HepG2 (cell line): ENCODE results near the gene MRPL34. TPM values are rescaled to one million over a fixed set of nuclear protein-coding genes. Genes with fewer than 3 reads are reported as not detected.
"Not testable (repeated sequence)": the region's sequence is repeated elsewhere in the genome, so short reads cannot be mapped to it uniquely, and the experiment has no call there.

Source experiments
- ATAC-seq: fragments of 200-7000 bp; cut with Tn5 transposase; 3 replicates; pipeline ENCODE4 v1.9.1; 2020; ENCODE audit warnings: mild to moderate bottlenecking, moderate library complexity
- BruUV-seq: library from RNA; stranded (reverse); fragments of 400-500 nt; replicated peaks from 2 replicates; lab custom pipeline; 2021; lab: Mats Ljungman, UMichigan
- CTCF ChIA-PET: fragments of 300-600 bp; formaldehyde crosslinking; extraction: SDS; loops from one replicate; lab custom pipeline; 2021; ENCODE audit warnings: low total read pairs, inconsistent platforms, low intra/inter-chr PET ratio; lab: Yijun Ruan, JAX
- POLR2A ChIA-PET: fragments of 350-600 bp; sonication (Branson Sonifier 250); formaldehyde crosslinking; loops from one replicate; lab custom pipeline; 2020; ENCODE audit warnings: antibody characterized with exemption, inconsistent platforms; lab: Yijun Ruan, JAX
- DNase-seq: peaks from one replicate; pipeline ENCODE4 v3.0.0-alpha.2; 2015; ENCODE audit warnings: low spot score
- FAIRE-seq: peaks from 3 replicates; lab custom pipeline; 2011; peaks lifted over from hg19 to GRCh38; lab: Jason Lieb, UNC
- H2AFZ ChIP-seq: one replicate; pipeline ENCODE4 v1.6.1; 2011; ENCODE audit warnings: low read length, inconsistent platforms
- H3K27ac ChIP-seq: fragments of 300-600 bp; 3 replicates; pipeline ENCODE4 v1.8.0; 2011; ENCODE audit warnings: mixed run types, mild to moderate bottlenecking, mixed read lengths, low read length, inconsistent platforms; ENCODE audit not compliant: insufficient read depth; ENCODE audit errors: extremely low read length
- H3K27me3 ChIP-seq, 2 experiments: fragments of 200-600 bp in 1 of 2; 2 replicates in 1 of 2; 3 replicates in 1 of 2; pipeline versions ENCODE4 v1.6.0 to v1.8.0; 2011; ENCODE audit warnings: low read length in 2 of 2, mild to moderate bottlenecking in 2 of 2, moderate library complexity in 2 of 2, inconsistent platforms in 1 of 2; ENCODE audit not compliant: insufficient read depth in 2 of 2, control insufficient read depth in 1 of 2
- H3K36me3 ChIP-seq, 2 experiments: fragments of 200-600 bp in 1 of 2; replicated peaks in 1 of 2; 2 replicates in 1 of 2; 3 replicates in 1 of 2; pipeline versions ENCODE4 v1.5.1 to v1.8.0; 2011; ENCODE audit warnings: low read length in 2 of 2, inconsistent platforms in 1 of 2; ENCODE audit not compliant: insufficient read depth in 2 of 2, control insufficient read depth in 1 of 2
- H3K4me1 ChIP-seq: 2 replicates; pipeline ENCODE4 v1.5.1; 2012; ENCODE audit warnings: low read length, inconsistent platforms; ENCODE audit not compliant: insufficient read depth
- H3K4me2 ChIP-seq: 2 replicates; pipeline ENCODE4 v1.6.0; 2011; ENCODE audit warnings: low read depth, low read length, inconsistent platforms
- H3K4me3 ChIP-seq, 3 experiments: fragments of 200-600 bp in 1 of 3; sonication (generic), shearing (Covaris generic) in 1 of 3; replicated peaks in 1 of 3; 2 replicates each; pipeline ENCODE4 v1.5.1; 2011 to 2016; ENCODE audit warnings: low read length in 3 of 3, inconsistent platforms in 2 of 3, low read depth in 2 of 3, mild to moderate bottlenecking in 2 of 3, control low read depth in 1 of 3, mixed read lengths in 1 of 3; ENCODE audit not compliant: insufficient read depth in 1 of 3
- H3K79me2 ChIP-seq: one replicate; pipeline ENCODE4 v1.6.1; 2011; ENCODE audit warnings: low read length, inconsistent platforms; ENCODE audit not compliant: insufficient read depth
- H3K9ac ChIP-seq: 2 replicates; pipeline ENCODE4 v1.6.0; 2011; ENCODE audit warnings: mild to moderate bottlenecking, low read depth, low read length, inconsistent platforms; ENCODE audit not compliant: insufficient read depth
- H3K9me3 ChIP-seq: 2 replicates; pipeline ENCODE4 v1.5.1; 2012; ENCODE audit warnings: mild to moderate bottlenecking, low read length
- H4K20me1 ChIP-seq: 2 replicates; pipeline ENCODE4 v1.6.0; 2011; ENCODE audit warnings: inconsistent platforms, mild to moderate bottlenecking, low read length, moderate library complexity; ENCODE audit not compliant: insufficient read depth
- ARID5B ChIP-seq: IDR thresholded peaks from 2 replicates; pipeline ENCODE4 v1.4.0; 2020; ENCODE audit warnings: mild to moderate bottlenecking, missing genetic modification reagents
- CEBPB ChIP-seq: IDR thresholded peaks from 2 replicates; pipeline ENCODE4 v1.6.1; 2011; ENCODE audit warnings: low read depth, low read length, improper control_type of control experiment, borderline replicate concordance
- TP53 ChIP-seq: sonication (generic); formaldehyde crosslinking; conservative IDR thresholded peaks from 2 replicates; pipeline ENCODE4 v1.4.0; 2020; ENCODE audit warnings: missing genetic modification reagents
- ZNF121 ChIP-seq: sonication (generic); formaldehyde crosslinking; IDR thresholded peaks from 2 replicates; pipeline ENCODE4 v1.5.0; 2020; ENCODE audit warnings: mild to moderate bottlenecking, missing genetic modification reagents
- WGBS: methylation state at CpG from one replicate; pipeline ENCODE4 v1.1.6; 2017; ENCODE audit warnings: low lambda C conversion rate; 5-methylcytosine and 5-hydroxymethylcytosine counted together
- in situ Hi-C: cut with HindIII; loops from 2 replicates; pipeline ENCODE4 v1.10.0; 2017; ENCODE audit warnings: low pct_unique_long_range_greater_than_20kb; ENCODE audit not compliant: extremely low pct_ligation_motif_present
- intact Hi-C: fragments of 100-400 bp; cut with micrococcal nuclease; formaldehyde crosslinking; loops from one replicate; pipeline ENCODE4 v1.10.0; 2022; ENCODE audit not compliant: unreplicated experiment
- polyA plus RNA-seq, 8 experiments: library from polyadenylated mRNA; depleted of rRNA in 3 of 8; stranded (reverse) in 7 of 8; unstranded in 1 of 8; fragments of >200 nt; fragmentation: Illumina TruSeq in 4 of 8; extraction: Trizol in 4 of 8; gene quantifications; 2 replicates each; pipeline versions ENCODE4 v1.2.1 to v1.2.3, GENCODE V29; 2011 to 2016; ENCODE audit warnings: low read depth in 4 of 8, missing spikeins in 1 of 8, mixed read lengths in 1 of 8; ENCODE audit not compliant: insufficient read depth in 1 of 8
- total RNA-seq, 5 experiments: library from RNA; depleted of rRNA; stranded (reverse); fragments of >200 nt; fragmentation: Illumina TruSeq; extraction: Trizol; gene quantifications; 2 replicates each; pipeline ENCODE4 v1.2.3, GENCODE V29; 2016; ENCODE audit warnings: low read depth in 1 of 5

MRPL34 gene
- total and polyA plus RNA-seq, 2 of the 13 experiments (the other 11 are each of a cell fraction or from before 2014, with no cell fraction given) = 74.0 to 77.3 TPM

- H3K79me2 ChIP-seq, CTCF ChIA-PET, H3K27ac ChIP-seq, H3K4me2 ChIP-seq, BruUV-seq, H4K20me1 ChIP-seq, FAIRE-seq, intact Hi-C loops, H2AFZ ChIP-seq, H3K9ac ChIP-seq, ATAC-seq, H3K9me3 ChIP-seq, in situ Hi-C loops, H3K4me3 ChIP-seq, DNase-seq, H3K4me1 ChIP-seq, H3K27me3 ChIP-seq: not testable (repeated sequence)
- peaks cover 17 to 47% of the 10 kb centered on the region in 2 experiments for H3K36me3 ChIP-seq
- TF ChIP-seq ZNF121 (CRISPR knock-in tag) = peak; percentile 55; the same call in 1 of the 2 replicates
- 96% methylated on average over 3 of the region's 3 CpGs for WGBS
- POLR2A ChIA-PET = interaction anchor here (0.8 kb wide), 1 partner anchor 59 kb away, joined by 3 read pairs; the partner anchor contains the start of gene USE1
Measured at GRCh38 chr19:17274892-17275291, 30.8 kb upstream of the MRPL34 start.

- POLR2A ChIA-PET = interaction anchor here (1.5 kb wide), 1 partner anchor 9 kb away, joined by 3 read pairs; the partner anchor contains the start of gene BABAM1
- Histone ChIP-seq H3K27ac (no peak overlapping the region), H3K9ac (no peak overlapping the region), H3K9me3 (no peaks in the 10 kb centered on the region), H4K20me1 (no peaks in the 10 kb centered on the region), H3K36me3 (peaks cover 17 to 47% of the 10 kb centered on the region in 2 experiments), H2AFZ (no peak overlapping the region), H3K4me3 (no peak overlapping the region), H3K79me2 (no peaks in the 10 kb centered on the region), H3K4me2 (no peak overlapping the region), H3K4me1 (no peaks in the 10 kb centered on the region), H3K27me3 (no peaks in the 10 kb centered on the region)
- FAIRE-seq (no peak), DNase-seq (no peak), ATAC-seq (no peak)
- in situ Hi-C loops = no loop called here
- intact Hi-C loops = no loop called here
- no TSS peak for BruUV-seq
- CTCF ChIA-PET = no interaction called here
- no peak for TF ChIP-seq CEBPB
- TF ChIP-seq TP53 (CRISPR knock-in tag) = no peak
- no peak for TF ChIP-seq ARID5B
- WGBS = 97% methylated on average over 18 of the region's 19 CpGs
Measured at GRCh38 chr19:17275441-17276175, 30.1 kb upstream of the MRPL34 start.
